ENCODE results near the gene TTC21B.

TTC21B gene

DNA sequence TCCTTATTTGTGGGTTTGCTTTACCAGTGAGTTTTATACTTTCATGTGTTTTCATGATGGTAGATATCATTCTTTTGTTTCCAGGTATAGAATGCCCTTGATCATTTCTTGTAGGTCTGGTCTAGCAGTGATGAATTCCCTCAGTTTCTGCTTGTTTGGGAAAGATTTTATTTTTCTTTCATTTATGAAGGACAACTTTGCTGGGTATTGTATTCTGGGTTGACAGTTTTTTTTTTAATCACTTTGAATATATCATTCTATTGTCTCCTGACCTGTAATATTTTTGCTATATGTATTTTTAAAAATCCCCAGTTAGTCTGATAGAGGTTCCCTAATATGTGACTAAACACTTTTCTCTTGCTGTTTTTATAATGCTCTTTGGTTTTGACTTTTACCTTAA, 101.2 kb downstream of the TTC21B start:
- Histone ChIP-seq H3K4me3 (ENCODE audit: low read depth, low read length) (no peak overlapping the region), H3K27me3 (ENCODE audit: control insufficient read depth, insufficient read depth, low read length) (no peaks in the 10 kb centered on the region), H3K36me3 (ENCODE audit: control insufficient read depth, insufficient read depth, low read length) (no peaks in the 10 kb centered on the region), H3K4me1 (ENCODE audit: control insufficient read depth, insufficient read depth, low read length) (no peaks in the 10 kb centered on the region), H3K9ac (ENCODE audit: low read depth, low read length) (no peak overlapping the region), H3K9me3 (ENCODE audit: control insufficient read depth, insufficient read depth, low read length) (no peaks in the 10 kb centered on the region)

DNA sequence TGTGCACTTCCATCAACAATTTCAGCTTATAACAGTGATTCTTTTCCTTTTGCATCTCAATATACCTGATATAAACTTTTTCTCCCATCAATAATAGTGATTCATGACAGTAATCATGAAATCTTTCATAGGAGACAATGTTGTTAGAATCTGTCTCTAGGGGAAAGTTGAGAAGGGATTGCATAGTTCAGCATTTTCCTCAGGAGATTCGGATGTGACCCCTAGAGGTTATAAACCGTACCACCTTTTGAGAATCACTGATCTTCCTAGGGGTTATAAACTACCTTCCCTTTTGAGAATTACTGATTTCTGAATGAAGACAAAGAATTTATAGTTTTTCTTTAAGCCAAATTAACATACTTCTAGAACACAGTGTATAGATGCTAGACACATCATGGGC, 106.6 kb downstream of the TTC21B start:
- no peaks in the 10 kb centered on the region for H3K27me3 ChIP-seq (ENCODE audit: control insufficient read depth, insufficient read depth, low read length)
- no peak overlapping the region for H3K9ac ChIP-seq (ENCODE audit: low read depth, low read length)
- H3K36me3 ChIP-seq (ENCODE audit: control insufficient read depth, insufficient read depth, low read length): no peaks in the 10 kb centered on the region
- H3K4me3 ChIP-seq (ENCODE audit: low read depth, low read length): no peak overlapping the region
- no peaks in the 10 kb centered on the region for H3K9me3 ChIP-seq (ENCODE audit: control insufficient read depth, insufficient read depth, low read length)
- H3K4me1 ChIP-seq (ENCODE audit: control insufficient read depth, insufficient read depth, low read length): peaks cover 29% of the 10 kb centered on the region

DNA sequence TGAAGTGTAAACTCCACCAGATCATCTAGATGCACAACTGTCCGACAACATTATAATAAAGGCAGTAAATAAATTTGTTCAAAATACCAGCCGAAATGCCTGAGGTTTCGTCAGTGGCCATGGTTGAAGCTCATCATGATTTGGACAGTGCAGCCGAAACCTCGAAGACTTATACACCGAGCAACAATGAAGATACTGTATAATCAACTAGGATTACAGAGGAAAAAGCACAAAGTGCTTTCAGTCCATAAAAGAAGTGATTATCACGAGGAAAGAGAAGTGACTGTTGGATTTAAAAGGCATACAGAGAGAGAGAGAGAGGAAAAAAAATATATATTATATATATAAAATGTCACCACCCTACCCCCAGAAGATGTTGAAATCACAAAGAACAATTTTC, 107.5 kb downstream of the TTC21B start:
- Histone ChIP-seq H3K27me3 (ENCODE audit: control insufficient read depth, insufficient read depth, low read length) (no peaks in the 10 kb centered on the region), H3K4me1 (ENCODE audit: control insufficient read depth, insufficient read depth, low read length) (peaks cover 29% of the 10 kb centered on the region), H3K36me3 (ENCODE audit: control insufficient read depth, insufficient read depth, low read length) (no peaks in the 10 kb centered on the region), H3K4me3 (ENCODE audit: low read depth, low read length) (no peak overlapping the region), H3K9me3 (ENCODE audit: control insufficient read depth, insufficient read depth, low read length) (no peaks in the 10 kb centered on the region), H3K9ac (ENCODE audit: low read depth, low read length) (no peak overlapping the region)

DNA sequence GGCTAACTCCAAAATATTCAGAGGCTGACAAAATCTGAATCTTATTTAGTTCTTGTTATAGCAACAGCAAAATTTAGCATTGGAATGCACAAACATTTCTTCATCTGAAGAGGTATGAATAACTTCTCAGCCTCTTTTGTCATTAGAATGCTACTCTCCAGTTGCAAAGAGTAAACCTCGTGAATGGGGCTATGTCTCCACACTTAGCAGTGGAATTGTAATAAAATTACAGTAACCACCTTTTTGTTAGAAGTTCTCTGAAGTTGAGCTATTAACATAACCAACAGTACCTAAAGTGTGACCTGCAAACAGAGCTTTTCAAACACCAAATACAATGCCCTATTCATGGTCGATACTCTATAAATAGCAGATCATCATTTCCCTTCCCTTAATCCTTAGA, 109.4 kb downstream of the TTC21B start:
- no peaks in the 10 kb centered on the region for H3K36me3 ChIP-seq (ENCODE audit: control insufficient read depth, insufficient read depth, low read length)
- peaks cover 29% of the 10 kb centered on the region for H3K4me1 ChIP-seq (ENCODE audit: control insufficient read depth, insufficient read depth, low read length)
- no peaks in the 10 kb centered on the region for H3K9me3 ChIP-seq (ENCODE audit: control insufficient read depth, insufficient read depth, low read length)
- no peak overlapping the region for H3K4me3 ChIP-seq (ENCODE audit: low read depth, low read length)
- H3K9ac ChIP-seq (ENCODE audit: low read depth, low read length): no peak overlapping the region
- no peaks in the 10 kb centered on the region for H3K27me3 ChIP-seq (ENCODE audit: control insufficient read depth, insufficient read depth, low read length)

DNA sequence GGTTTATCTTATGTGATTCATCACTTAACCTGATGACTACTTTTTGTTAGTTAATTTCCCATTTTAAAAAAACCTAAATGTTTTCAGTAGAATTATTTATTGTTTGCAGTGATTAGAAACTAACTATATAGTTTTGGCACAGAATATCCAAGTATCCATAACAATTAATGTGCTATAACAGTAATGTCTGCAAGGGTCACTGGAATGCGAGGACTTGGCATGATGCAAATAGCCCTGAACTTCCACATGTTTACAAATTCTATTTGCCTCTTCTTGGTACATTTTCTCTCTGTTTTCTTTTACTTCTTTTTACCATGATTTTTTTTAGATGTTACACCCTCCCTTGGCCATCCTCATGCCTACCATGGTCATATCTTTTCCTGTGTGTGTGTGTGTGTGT, 110.2 kb downstream of the TTC21B start:
- H3K27me3 ChIP-seq (ENCODE audit: control insufficient read depth, insufficient read depth, low read length): no peaks in the 10 kb centered on the region
- H3K4me3 ChIP-seq (ENCODE audit: low read depth, low read length): no peak overlapping the region
- no peaks in the 10 kb centered on the region for H3K9me3 ChIP-seq (ENCODE audit: control insufficient read depth, insufficient read depth, low read length)
- H3K9ac ChIP-seq (ENCODE audit: low read depth, low read length): no peak overlapping the region
- peaks cover 29% of the 10 kb centered on the region for H3K4me1 ChIP-seq (ENCODE audit: control insufficient read depth, insufficient read depth, low read length)
- no peaks in the 10 kb centered on the region for H3K36me3 ChIP-seq (ENCODE audit: control insufficient read depth, insufficient read depth, low read length)

DNA sequence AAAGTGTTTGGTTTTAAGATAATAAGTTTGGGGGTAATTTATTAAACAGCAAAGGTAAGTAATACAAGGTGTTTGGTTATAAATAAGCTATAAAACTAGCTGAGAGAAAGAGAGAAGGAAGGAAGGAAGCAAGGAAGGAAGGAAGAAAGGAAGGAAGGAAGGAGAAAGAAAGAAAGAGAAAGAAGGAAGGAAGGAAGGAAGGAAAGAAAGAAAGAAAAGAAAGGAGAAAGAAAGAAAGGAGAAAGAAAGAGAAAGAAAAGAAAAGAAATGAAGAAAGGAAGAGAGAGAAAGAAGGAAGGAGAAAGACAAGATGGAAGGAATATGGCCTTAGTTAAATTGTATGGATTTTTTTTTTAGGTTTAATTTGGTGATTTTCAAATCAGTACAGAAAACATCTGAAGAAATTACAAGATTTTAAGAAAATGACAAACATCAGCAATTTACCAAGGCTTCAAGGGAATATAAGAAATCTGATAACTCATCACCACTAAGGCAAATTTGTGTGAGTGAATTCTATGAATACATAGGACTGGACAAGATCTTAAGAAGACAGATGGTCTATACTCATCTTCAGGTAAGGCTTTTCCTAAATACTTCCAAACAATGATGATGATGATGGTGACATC, 113.1 kb downstream of the TTC21B start:
- peaks cover 23% of the 10 kb centered on the region for H3K4me1 ChIP-seq (ENCODE audit: control insufficient read depth, insufficient read depth, low read length)
- no peaks in the 10 kb centered on the region for H3K36me3 ChIP-seq (ENCODE audit: control insufficient read depth, insufficient read depth, low read length)
- no peak overlapping the region for H3K9ac ChIP-seq (ENCODE audit: low read depth, low read length)
- H3K27me3 ChIP-seq (ENCODE audit: control insufficient read depth, insufficient read depth, low read length): no peaks in the 10 kb centered on the region
- H3K4me3 ChIP-seq (ENCODE audit: low read depth, low read length): no peak overlapping the region
- no peaks in the 10 kb centered on the region for H3K9me3 ChIP-seq (ENCODE audit: control insufficient read depth, insufficient read depth, low read length)

DNA sequence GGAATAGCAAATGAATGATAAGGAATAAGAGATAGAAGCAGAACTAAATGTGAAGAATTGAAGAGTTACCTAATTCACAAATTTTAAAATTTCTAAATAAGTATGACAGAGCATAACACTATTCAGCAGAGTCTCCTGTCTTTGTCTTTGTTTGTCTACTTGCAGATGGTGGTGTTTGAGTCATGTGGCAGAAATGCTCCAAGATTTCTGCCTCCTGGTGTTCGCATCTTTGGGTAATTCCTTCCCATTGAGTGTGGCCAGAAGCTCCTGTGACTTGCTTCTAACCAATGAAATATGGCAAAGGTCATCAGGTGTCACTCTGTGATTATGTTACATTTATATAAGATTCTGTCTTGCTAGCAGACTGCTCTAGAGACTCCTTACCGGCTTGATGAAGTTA, 114.0 kb downstream of the TTC21B start:
- Histone ChIP-seq H3K36me3 (ENCODE audit: control insufficient read depth, insufficient read depth, low read length) (no peaks in the 10 kb centered on the region), H3K9ac (ENCODE audit: low read depth, low read length) (no peak overlapping the region), H3K27me3 (ENCODE audit: control insufficient read depth, insufficient read depth, low read length) (no peaks in the 10 kb centered on the region), H3K9me3 (ENCODE audit: control insufficient read depth, insufficient read depth, low read length) (no peaks in the 10 kb centered on the region), H3K4me3 (ENCODE audit: low read depth, low read length) (no peak overlapping the region), H3K4me1 (ENCODE audit: control insufficient read depth, insufficient read depth, low read length) (peaks cover 18% of the 10 kb centered on the region)

DNA sequence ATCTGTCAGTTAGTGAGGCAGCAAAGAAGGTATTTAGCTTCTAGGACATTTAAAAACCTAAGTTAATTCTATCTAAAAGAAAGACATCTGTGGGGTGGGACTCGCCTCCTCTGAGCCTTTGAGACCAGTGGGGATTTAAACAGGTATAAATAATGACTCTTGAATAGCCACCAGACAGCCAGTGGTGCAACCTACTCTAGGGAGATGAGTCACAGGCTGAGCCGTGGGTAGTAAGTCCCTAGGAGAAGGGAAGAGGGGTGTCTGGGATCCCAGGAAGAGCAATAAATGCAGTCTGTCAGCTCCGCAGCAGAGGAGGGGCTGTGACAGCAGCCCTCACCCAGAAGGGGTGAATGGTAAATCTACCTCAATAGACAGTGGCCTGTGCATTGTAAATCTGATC, 116.5 kb downstream of the TTC21B start:
- Histone ChIP-seq H3K27me3 (ENCODE audit: control insufficient read depth, insufficient read depth, low read length) (no peaks in the 10 kb centered on the region), H3K4me3 (ENCODE audit: low read depth, low read length) (no peak overlapping the region), H3K9ac (ENCODE audit: low read depth, low read length) (no peak overlapping the region), H3K9me3 (ENCODE audit: control insufficient read depth, insufficient read depth, low read length) (no peaks in the 10 kb centered on the region), H3K36me3 (ENCODE audit: control insufficient read depth, insufficient read depth, low read length) (no peaks in the 10 kb centered on the region), H3K4me1 (ENCODE audit: control insufficient read depth, insufficient read depth, low read length) (no peaks in the 10 kb centered on the region)

DNA sequence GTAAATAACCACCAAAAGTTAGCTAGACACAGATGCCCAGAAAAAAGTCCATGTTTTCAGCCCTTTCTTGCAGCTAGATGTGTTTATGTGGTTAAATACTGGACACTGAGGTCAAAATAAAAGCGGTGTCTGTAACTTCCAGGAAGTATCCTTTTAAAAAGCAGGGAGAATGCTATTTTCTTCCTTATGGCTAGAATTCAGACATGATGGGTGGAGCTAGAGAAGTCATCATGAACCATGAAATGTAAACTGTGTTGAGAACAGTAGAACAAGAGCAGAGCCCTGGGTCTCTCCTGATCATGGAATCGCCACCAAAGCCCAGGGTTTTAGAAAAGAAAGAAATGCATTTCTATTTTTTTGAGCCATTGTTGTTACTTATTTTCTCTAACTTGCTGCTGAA, 118.2 kb downstream of the TTC21B start:
- Histone ChIP-seq H3K4me1 (ENCODE audit: control insufficient read depth, insufficient read depth, low read length) (no peaks in the 10 kb centered on the region), H3K4me3 (ENCODE audit: low read depth, low read length) (no peak overlapping the region), H3K9ac (ENCODE audit: low read depth, low read length) (no peak overlapping the region), H3K36me3 (ENCODE audit: control insufficient read depth, insufficient read depth, low read length) (no peaks in the 10 kb centered on the region), H3K27me3 (ENCODE audit: control insufficient read depth, insufficient read depth, low read length) (no peaks in the 10 kb centered on the region), H3K9me3 (ENCODE audit: control insufficient read depth, insufficient read depth, low read length) (no peaks in the 10 kb centered on the region)

DNA sequence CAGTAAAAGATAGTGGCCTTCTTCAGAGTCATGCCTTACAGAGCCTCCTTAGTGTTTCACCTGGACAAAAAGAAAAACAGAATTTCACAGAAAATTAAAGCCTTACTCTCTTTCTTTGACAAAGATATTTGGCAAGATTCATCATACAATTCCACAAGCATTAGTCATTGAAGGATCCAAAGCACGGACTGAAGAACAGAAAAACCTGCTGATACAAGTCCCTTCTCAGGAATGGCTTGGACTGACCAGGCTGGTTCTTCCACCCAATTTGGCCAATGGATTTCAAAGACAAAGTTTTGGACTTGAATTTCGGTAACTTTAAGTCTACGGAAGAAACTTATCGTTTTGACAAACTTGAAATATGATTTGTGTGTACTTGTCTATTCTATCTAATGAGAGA, 120.4 kb downstream of the TTC21B start:
- no peak overlapping the region for H3K4me3 ChIP-seq (ENCODE audit: low read depth, low read length)

DNA sequence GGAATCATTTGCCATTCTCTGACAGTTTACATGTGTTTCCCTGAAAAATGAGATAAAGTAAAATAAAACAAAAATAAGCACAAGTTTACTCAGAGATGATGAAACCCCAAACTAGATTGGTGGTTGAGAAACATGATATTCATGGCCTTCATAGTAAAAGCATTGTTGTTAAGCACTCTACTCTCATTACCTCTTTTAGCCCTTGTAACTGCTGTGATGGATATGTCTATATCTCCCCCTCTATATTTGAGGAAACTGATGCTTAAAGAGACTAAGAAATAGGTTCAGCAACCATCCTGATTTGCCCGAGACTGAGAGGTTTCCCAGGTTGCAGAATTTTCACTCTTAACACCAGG, 125.7 kb downstream of the TTC21B start:
- no peak overlapping the region for H3K4me3 ChIP-seq (ENCODE audit: low read depth, low read length)
- H3K27me3 ChIP-seq (ENCODE audit: control insufficient read depth, insufficient read depth, low read length): no peaks in the 10 kb centered on the region
- no peaks in the 10 kb centered on the region for H3K4me1 ChIP-seq (ENCODE audit: control insufficient read depth, insufficient read depth, low read length)
- H3K36me3 ChIP-seq (ENCODE audit: control insufficient read depth, insufficient read depth, low read length): no peaks in the 10 kb centered on the region
- no peaks in the 10 kb centered on the region for H3K9me3 ChIP-seq (ENCODE audit: control insufficient read depth, insufficient read depth, low read length)
- H3K9ac ChIP-seq (ENCODE audit: low read depth, low read length): no peak overlapping the region

More for the DNA sequence above, 120.4 kb downstream of the TTC21B start:
- no peaks in the 10 kb centered on the region for H3K27me3 ChIP-seq (ENCODE audit: control insufficient read depth, insufficient read depth, low read length)
- no peaks in the 10 kb centered on the region for H3K4me1 ChIP-seq (ENCODE audit: control insufficient read depth, insufficient read depth, low read length)
- no peak overlapping the region for H3K9ac ChIP-seq (ENCODE audit: low read depth, low read length)
- H3K36me3 ChIP-seq (ENCODE audit: control insufficient read depth, insufficient read depth, low read length): no peaks in the 10 kb centered on the region
- H3K9me3 ChIP-seq (ENCODE audit: control insufficient read depth, insufficient read depth, low read length): no peaks in the 10 kb centered on the region

DNA sequence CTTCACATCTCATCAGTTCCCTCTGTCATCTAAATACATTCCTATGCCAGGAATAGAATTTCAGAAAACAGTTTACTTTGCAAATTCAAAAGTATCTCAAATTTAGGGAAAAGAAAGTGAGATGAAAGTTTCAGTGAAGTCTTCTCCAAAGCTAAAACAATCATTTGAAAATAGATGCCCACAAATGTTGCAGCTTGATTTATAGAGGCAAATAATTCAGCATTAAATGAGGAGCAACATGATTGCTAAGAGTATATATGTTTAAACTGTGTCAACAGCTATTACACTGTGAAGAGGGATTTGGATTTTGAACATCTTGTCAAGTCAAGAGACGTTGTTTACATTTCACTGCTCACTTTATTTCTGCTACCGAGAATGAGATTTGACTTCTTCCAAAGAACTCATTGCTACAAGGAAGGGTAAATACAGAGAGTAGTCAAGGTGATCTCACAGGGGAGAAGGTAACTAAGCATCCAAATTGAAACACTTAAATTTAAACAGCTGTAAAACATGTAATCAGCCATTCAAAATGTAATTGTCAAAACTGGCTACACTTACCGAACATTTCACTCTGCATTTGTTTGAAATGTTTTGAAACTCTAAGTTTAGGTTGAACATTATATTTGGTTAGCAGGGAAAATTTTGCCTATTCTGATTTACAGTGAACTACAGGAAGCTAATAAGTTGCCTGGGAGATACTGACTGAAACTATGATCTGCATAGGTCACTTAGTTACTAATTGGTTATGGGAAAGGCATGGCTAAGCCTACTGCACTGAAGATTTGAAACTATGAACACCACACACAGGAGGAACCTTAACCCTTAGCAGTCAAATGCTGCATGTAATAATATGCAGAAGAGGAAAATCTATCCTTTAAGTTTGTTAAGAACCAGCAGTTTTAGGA, 126.3 kb downstream of the TTC21B start:
- H3K27me3 ChIP-seq (ENCODE audit: control insufficient read depth, insufficient read depth, low read length): no peaks in the 10 kb centered on the region
- H3K9ac ChIP-seq (ENCODE audit: low read depth, low read length): no peak overlapping the region
- no peaks in the 10 kb centered on the region for H3K9me3 ChIP-seq (ENCODE audit: control insufficient read depth, insufficient read depth, low read length)
- no peak overlapping the region for H3K4me3 ChIP-seq (ENCODE audit: low read depth, low read length)
- no peaks in the 10 kb centered on the region for H3K4me1 ChIP-seq (ENCODE audit: control insufficient read depth, insufficient read depth, low read length)
- H3K36me3 ChIP-seq (ENCODE audit: control insufficient read depth, insufficient read depth, low read length): no peaks in the 10 kb centered on the region
